A549 (cell line): ENCODE results near the gene UVRAG.

Experiments used
- CEBPB ChIP-seq, 2 experiments: fragments of >200 bp in 1 of 2; sonication (Bioruptor Twin) in 1 of 2; formaldehyde crosslinking in 1 of 2; IDR thresholded peaks; 2 replicates each; pipeline ENCODE4 v1.6.1; 2012 to 2016
- CHD2 ChIP-seq: fragments of 150-350 bp; IDR thresholded peaks from 2 replicates; pipeline ENCODE4 v1.6.1; 2014; ENCODE audit warnings: low read length; ENCODE audit not compliant: partially characterized antibody
- HOXB13 ChIP-seq: fragments of 250-450 bp; sonication (Bioruptor Pico); IDR thresholded peaks from 2 replicates; pipeline ENCODE4 v1.5.0; 2020; ENCODE audit warnings: low read depth, mild to moderate bottlenecking, moderate library complexity
- MAZ ChIP-seq: fragments of 150-350 bp; IDR thresholded peaks from 2 replicates; pipeline ENCODE4 v1.6.1; 2014; ENCODE audit warnings: antibody characterized with exemption, low read depth, low read length, borderline replicate concordance
- NR3C1 ChIP-seq: fragments of >200 bp; sonication (Bioruptor Twin); formaldehyde crosslinking; IDR thresholded peaks from 3 replicates; pipeline ENCODE4 v1.6.1; 2017
- PHF8 ChIP-seq: fragments of 200-600 bp; sonication (generic); IDR thresholded peaks from 2 replicates; pipeline ENCODE4 v1.6.1; 2016; ENCODE audit warnings: low read depth, mild to moderate bottlenecking, antibody characterized with exemption, moderate library complexity, borderline replicate concordance
- POLR2A ChIP-seq: IDR thresholded peaks from 2 replicates; pipeline ENCODE4 v1.6.1; 2012; ENCODE audit warnings: mild to moderate bottlenecking, low read length
- RAD21 ChIP-seq, 2 experiments: fragments of >200 bp in 1 of 2; sonication (Bioruptor Twin) in 1 of 2; formaldehyde crosslinking in 1 of 2; IDR thresholded peaks in 1 of 2; conservative IDR thresholded peaks in 1 of 2; 2 replicates in 1 of 2; 3 replicates in 1 of 2; pipeline ENCODE4 v1.6.1; 2012 to 2018; ENCODE audit warnings: inconsistent platforms in 1 of 2
- RCOR1 ChIP-seq: fragments of 150-350 bp; IDR thresholded peaks from 2 replicates; pipeline ENCODE4 v1.6.1; 2014; ENCODE audit warnings: antibody characterized with exemption, low read length, low read depth
- TF ChIP-seq, protein P1 (sequence below): fragments of >200 bp; sonication (Bioruptor Twin); formaldehyde crosslinking; IDR thresholded peaks from 3 replicates; pipeline ENCODE4 v1.5.1; 2016
- TF ChIP-seq, protein P2 (sequence below): fragments of 200-600 bp; sonication (generic); IDR thresholded peaks from 2 replicates; pipeline ENCODE4 v1.6.1; 2016; ENCODE audit warnings: antibody characterized with exemption, mild to moderate bottlenecking, moderate library complexity
- TF ChIP-seq, protein P3 (sequence below): IDR thresholded peaks from 2 replicates; pipeline ENCODE4 v1.6.1; 2012

DNA sequence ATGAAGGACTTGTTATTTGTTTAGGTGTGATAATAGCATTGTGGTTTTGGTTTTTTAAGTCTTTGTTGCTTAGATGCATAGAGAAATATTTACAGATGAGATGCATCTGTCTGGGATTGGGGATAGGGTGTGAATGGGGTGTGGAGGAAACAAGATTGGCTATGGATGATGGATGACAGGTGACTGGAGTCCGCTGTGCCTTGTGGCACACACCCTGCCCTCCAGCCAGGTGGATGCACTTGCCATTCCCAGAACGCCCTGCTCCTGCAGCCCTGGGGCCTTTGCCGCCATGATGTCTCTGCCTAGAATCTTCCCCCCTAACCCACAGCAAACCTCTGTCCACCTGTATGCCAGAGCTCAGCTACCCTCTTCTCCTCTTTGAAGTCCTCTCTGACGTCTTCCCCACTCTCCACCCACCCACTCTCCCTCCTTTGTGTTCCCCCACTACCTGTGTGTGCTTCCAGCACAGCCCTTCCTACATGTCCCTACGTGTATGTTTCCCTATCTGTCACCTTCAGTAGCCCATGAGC is 336.6 kb downstream of the UVRAG start:
- TF ChIP-seq PHF8 (no peak), CHD2 (no peak), POLR2A (no peak), MAZ (no peak), CEBPB (IDR thresholded peaks at IDR 0.05) (no peak), RAD21 (conservative IDR thresholded peaks at IDR 0.05 in 1 of 2, IDR thresholded peaks at IDR 0.05 in 1 of 2) (no peak), HOXB13 (CRISPR knock-in tag) (no peak), NR3C1 (no peak), RCOR1 (no peak)
- TF ChIP-seq, protein P1, sequence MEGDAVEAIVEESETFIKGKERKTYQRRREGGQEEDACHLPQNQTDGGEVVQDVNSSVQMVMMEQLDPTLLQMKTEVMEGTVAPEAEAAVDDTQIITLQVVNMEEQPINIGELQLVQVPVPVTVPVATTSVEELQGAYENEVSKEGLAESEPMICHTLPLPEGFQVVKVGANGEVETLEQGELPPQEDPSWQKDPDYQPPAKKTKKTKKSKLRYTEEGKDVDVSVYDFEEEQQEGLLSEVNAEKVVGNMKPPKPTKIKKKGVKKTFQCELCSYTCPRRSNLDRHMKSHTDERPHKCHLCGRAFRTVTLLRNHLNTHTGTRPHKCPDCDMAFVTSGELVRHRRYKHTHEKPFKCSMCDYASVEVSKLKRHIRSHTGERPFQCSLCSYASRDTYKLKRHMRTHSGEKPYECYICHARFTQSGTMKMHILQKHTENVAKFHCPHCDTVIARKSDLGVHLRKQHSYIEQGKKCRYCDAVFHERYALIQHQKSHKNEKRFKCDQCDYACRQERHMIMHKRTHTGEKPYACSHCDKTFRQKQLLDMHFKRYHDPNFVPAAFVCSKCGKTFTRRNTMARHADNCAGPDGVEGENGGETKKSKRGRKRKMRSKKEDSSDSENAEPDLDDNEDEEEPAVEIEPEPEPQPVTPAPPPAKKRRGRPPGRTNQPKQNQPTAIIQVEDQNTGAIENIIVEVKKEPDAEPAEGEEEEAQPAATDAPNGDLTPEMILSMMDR: no peak
- TF ChIP-seq, protein P2, sequence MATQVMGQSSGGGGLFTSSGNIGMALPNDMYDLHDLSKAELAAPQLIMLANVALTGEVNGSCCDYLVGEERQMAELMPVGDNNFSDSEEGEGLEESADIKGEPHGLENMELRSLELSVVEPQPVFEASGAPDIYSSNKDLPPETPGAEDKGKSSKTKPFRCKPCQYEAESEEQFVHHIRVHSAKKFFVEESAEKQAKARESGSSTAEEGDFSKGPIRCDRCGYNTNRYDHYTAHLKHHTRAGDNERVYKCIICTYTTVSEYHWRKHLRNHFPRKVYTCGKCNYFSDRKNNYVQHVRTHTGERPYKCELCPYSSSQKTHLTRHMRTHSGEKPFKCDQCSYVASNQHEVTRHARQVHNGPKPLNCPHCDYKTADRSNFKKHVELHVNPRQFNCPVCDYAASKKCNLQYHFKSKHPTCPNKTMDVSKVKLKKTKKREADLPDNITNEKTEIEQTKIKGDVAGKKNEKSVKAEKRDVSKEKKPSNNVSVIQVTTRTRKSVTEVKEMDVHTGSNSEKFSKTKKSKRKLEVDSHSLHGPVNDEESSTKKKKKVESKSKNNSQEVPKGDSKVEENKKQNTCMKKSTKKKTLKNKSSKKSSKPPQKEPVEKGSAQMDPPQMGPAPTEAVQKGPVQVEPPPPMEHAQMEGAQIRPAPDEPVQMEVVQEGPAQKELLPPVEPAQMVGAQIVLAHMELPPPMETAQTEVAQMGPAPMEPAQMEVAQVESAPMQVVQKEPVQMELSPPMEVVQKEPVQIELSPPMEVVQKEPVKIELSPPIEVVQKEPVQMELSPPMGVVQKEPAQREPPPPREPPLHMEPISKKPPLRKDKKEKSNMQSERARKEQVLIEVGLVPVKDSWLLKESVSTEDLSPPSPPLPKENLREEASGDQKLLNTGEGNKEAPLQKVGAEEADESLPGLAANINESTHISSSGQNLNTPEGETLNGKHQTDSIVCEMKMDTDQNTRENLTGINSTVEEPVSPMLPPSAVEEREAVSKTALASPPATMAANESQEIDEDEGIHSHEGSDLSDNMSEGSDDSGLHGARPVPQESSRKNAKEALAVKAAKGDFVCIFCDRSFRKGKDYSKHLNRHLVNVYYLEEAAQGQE: no peak
- TF ChIP-seq, protein P3, sequence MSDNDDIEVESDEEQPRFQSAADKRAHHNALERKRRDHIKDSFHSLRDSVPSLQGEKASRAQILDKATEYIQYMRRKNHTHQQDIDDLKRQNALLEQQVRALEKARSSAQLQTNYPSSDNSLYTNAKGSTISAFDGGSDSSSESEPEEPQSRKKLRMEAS: no peak
